Measurements from ENCODE around the gene PKN2. TPM values are rescaled to one million over a fixed set of nuclear protein-coding genes. Genes with fewer than 3 reads are reported as not detected.

Gene PKN2
- total RNA-seq, 2 experiments from 2014 or later: 16.4 to 24.9 TPM

DNA sequence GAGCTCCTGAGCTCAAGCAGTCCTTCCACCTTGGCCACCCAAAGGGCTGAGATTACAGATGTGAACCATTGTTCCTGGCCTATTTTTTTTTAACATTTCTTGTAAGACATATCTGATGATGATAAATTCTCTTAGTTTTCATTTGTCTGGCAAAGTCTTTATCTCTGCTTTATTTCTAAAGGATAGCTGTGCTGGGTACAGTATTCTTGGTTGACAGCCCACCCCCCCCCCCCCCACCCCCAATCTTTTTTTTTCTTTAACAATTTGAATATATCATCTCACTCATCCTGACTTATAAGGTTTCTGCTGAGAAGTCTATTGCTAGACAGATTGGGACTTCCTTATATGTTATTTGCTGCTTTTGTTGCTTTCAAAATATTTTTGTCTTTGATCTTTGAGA lies 51.3 kb downstream of the PKN2 start:
- DNase-seq: no peak
- ChIA-PET CTCF (interaction anchor here (0.7 to 1.5 kb wide), 10 partner anchors 20 to 525 kb away, joined by 3 to 15 read pairs (median 3); partner anchors contain the start of gene PKN2), POLR2A (no interaction called here)
- no peak for ATAC-seq
- Mint-ChIP-seq H3K27ac (no peak overlapping the region), H3K4me3 (no peak overlapping the region), H3K9me3 (ENCODE audit: low read depth) (peaks cover 18% of the 10 kb centered on the region), H3K4me1 (peaks cover 20% of the 10 kb centered on the region), H3K27me3 (no peaks in the 10 kb centered on the region), H3K36me3 (ENCODE audit: low read depth) (peaks cover 29% of the 10 kb centered on the region)
- intact Hi-C loops (cut with DNase I, micrococcal nuclease): loop anchor here in 1 of 2 experiments (5.0 kb wide), 1 partner anchor 142 kb away; no protein-coding TSS in a partner anchor

GRCh38 chr1:88735909-88736308 lies 51.8 kb downstream of the PKN2 start:
- peaks cover 19% of the 10 kb centered on the region for H3K4me1 Mint-ChIP-seq
- POLR2A ChIA-PET: no interaction called here

DNA sequence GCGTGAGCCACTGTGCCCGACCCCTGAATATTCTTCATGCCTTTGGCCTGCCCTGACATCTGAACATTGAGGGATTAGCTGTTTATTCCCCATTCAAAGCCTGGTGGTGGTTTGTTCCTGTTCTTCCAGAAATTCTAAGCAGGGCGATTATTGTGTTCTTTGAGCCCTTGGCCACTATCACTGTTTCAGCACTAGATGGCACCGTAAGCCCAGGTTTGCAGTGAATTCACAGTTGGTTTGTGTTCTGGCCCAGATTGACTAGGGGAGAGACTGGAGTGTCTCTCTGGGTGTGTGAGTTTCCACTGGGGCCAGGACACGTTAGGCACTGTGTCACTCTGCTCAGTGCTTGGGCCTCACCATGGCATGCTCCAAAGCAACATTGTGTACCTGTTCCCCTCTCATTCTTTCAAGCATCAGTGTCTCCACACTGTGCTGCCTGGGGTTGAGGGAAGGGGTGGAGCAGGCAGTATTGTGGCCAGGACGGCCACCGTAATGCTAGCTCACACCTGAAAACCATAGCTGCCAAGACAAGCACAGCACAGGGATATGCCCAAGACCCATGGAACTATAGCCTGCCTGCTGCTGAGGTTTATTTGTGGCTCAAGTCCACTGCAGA lies 52.7 kb downstream of the PKN2 start:
- DNase-seq (peak; percentile 56), ATAC-seq (peak; percentile 73)
- ChIA-PET CTCF (interaction anchor here (0.9 to 1.5 kb wide), 6 partner anchors 17 to 144 kb away, joined by 3 to 15 read pairs (median 4); partner anchors contain the start of gene PKN2), POLR2A (no interaction called here)
- intact Hi-C loops (cut with DNase I, micrococcal nuclease): loop anchor here (2.0 to 5.0 kb wide), 2 partner anchors 140 to 141 kb away; no protein-coding TSS in a partner anchor
- no peak overlapping the region for H3K4me3 Mint-ChIP-seq
- H3K9me3 Mint-ChIP-seq (ENCODE audit: low read depth): peaks cover 18% of the 10 kb centered on the region
- H3K4me1 Mint-ChIP-seq: peaks cover 12% of the 10 kb centered on the region
- H3K27me3 Mint-ChIP-seq: no peaks in the 10 kb centered on the region
- no peak overlapping the region for H3K27ac Mint-ChIP-seq
- H3K36me3 Mint-ChIP-seq (ENCODE audit: low read depth): peaks cover 29% of the 10 kb centered on the region

More at GRCh38 chr1:88735909-88736308, 51.8 kb downstream of the PKN2 start:
- Mint-ChIP-seq H3K4me3 (no peak overlapping the region), H3K27ac (no peak overlapping the region), H3K9me3 (ENCODE audit: low read depth) (peaks cover 18% of the 10 kb centered on the region), H3K36me3 (ENCODE audit: low read depth) (peaks cover 29% of the 10 kb centered on the region), H3K27me3 (no peaks in the 10 kb centered on the region)
- CTCF ChIA-PET: interaction anchor here (0.6 to 1.5 kb wide), 13 partner anchors 9 to 525 kb away, joined by 3 to 15 read pairs (median 3); partner anchors contain the start of gene PKN2
- intact Hi-C loops (cut with DNase I, micrococcal nuclease): loop anchor here (2.0 to 5.0 kb wide), 2 partner anchors 141 kb away; no protein-coding TSS in a partner anchor
- ATAC-seq (no peak), DNase-seq (no peak)

GRCh38 chr1:88737338-88737927 lies 53.4 kb downstream of the PKN2 start:
- peaks cover 10% of the 10 kb centered on the region for H3K4me1 Mint-ChIP-seq
- ATAC-seq: no peak

DNA sequence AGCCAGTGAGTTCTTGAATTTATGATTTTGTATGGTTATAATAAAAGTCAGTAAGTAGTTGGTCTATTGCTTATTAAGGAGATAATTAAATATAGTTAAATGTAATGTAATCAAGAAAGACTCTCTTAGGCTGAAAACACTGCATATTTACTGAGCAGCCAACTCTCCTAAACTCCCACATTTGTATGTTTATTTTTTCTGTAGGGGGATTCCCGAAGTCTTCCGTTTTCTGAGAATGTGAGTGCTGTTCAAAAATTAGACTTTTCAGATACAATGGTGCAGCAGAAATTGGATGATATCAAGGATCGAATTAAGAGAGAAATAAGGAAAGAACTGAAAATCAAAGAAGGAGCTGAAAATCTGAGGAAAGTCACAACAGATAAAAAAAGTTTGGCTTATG lies 56.7 kb downstream of the PKN2 start:
- ATAC-seq (no peak), DNase-seq (no peak)
- ChIA-PET POLR2A (no interaction called here), CTCF (no interaction called here)
- Mint-ChIP-seq H3K36me3 (ENCODE audit: low read depth) (peaks cover 28% of the 10 kb centered on the region), H3K4me3 (no peak overlapping the region), H3K4me1 (peaks cover 17% of the 10 kb centered on the region), H3K27me3 (no peaks in the 10 kb centered on the region), H3K9me3 (ENCODE audit: low read depth) (peaks cover 4% of the 10 kb centered on the region), H3K27ac (no peak overlapping the region)
- intact Hi-C loops (cut with DNase I, micrococcal nuclease): no loop called here

More at GRCh38 chr1:88737338-88737927, 53.4 kb downstream of the PKN2 start:
- POLR2A ChIA-PET: no interaction called here
- Mint-ChIP-seq H3K36me3 (ENCODE audit: low read depth) (peaks cover 29% of the 10 kb centered on the region), H3K9me3 (ENCODE audit: low read depth) (peaks cover 18% of the 10 kb centered on the region), H3K4me3 (no peak overlapping the region), H3K27ac (no peak overlapping the region), H3K27me3 (no peaks in the 10 kb centered on the region)
- CTCF ChIA-PET: no interaction called here
- DNase-seq: no peak
- intact Hi-C loops (cut with DNase I, micrococcal nuclease): loop anchor here (2.0 to 5.0 kb wide), 2 partner anchors 139 to 140 kb away; no protein-coding TSS in a partner anchor

DNA sequence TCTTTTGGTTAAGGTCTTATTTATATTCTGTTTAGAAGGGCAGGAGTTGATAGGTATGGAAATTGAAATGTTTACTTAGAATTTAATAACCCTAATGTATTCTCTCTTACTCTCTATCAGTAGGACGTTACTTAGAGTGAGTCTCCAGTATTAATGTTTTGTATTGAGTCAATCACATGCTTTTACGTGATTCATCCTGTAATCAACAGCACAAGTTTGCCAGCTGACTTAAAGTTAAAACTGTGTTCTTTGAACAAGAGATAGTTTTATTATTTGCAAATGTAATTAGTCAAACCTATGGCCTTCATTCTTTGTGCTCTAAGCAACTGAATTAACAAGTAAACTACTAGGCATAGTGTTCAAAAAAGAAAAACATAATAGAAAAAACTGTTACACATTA lies 57.3 kb downstream of the PKN2 start:
- ChIA-PET POLR2A (no interaction called here), CTCF (no interaction called here)
- Mint-ChIP-seq H3K4me1 (peaks cover 17% of the 10 kb centered on the region), H3K27me3 (no peaks in the 10 kb centered on the region), H3K9me3 (ENCODE audit: low read depth) (no peaks in the 10 kb centered on the region), H3K4me3 (no peak overlapping the region), H3K27ac (no peak overlapping the region), H3K36me3 (ENCODE audit: low read depth) (peaks cover 26% of the 10 kb centered on the region)
- intact Hi-C loops (cut with DNase I, micrococcal nuclease): no loop called here
- no peak for DNase-seq
- ATAC-seq: no peak

GRCh38 chr1:88742531-88742930 lies 58.5 kb downstream of the PKN2 start:
- POLR2A ChIA-PET: no interaction called here
- no peak for ATAC-seq
- intact Hi-C loops (cut with DNase I, micrococcal nuclease): no loop called here
- peaks cover 13% of the 10 kb centered on the region for H3K4me1 Mint-ChIP-seq
- CTCF ChIA-PET: interaction anchor here (1.1 kb wide), 1 partner anchor 59 kb away, joined by 4 read pairs; no protein-coding TSS in a partner anchor
- H3K9me3 Mint-ChIP-seq (ENCODE audit: low read depth): no peaks in the 10 kb centered on the region
- peaks cover 28% of the 10 kb centered on the region for H3K36me3 Mint-ChIP-seq (ENCODE audit: low read depth)
- H3K27ac Mint-ChIP-seq: no peak overlapping the region
- H3K4me3 Mint-ChIP-seq: no peak overlapping the region
- H3K27me3 Mint-ChIP-seq: no peaks in the 10 kb centered on the region
- no peak for DNase-seq

DNA sequence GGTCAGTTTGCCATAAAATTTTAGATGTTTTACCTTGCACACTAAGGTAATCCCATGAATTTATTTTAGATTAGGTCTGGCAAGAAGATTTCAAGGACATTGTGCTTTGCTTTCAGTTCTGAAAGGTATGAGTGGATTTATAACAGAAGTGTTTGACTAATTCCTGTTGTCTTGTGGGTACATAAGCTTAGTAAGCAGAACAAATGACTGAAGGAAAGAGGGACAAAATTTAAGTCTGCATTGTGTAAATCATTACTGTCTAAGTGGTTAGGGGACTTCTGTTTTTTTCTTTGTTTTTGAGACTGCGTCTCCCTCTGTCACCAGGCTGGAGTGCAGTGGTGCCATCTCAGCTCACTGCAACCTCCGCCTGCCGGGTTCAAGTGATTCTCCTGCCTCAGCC lies 60.1 kb downstream of the PKN2 start:
- CTCF ChIA-PET: no interaction called here

DNA sequence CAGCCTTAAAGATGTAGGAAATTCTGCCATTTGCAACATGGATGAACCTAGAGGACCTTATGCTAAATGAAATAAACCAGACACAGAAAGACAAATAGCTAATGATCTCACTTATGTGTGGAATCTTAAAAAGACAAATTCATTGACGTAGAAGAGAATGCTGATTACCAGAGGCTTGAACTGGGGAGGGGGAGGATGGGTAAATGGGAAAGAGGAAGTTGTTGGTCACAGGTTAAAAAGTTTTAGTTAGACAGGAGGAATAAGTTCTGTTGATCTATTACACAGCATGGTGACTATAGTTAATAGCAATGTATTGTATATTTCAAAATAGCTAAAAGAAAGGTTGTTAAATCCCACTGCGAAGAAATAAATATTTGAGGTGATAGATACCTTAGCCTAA lies 62.8 kb downstream of the PKN2 start:
- H3K27ac Mint-ChIP-seq: no peak overlapping the region
- peaks cover 27% of the 10 kb centered on the region for H3K36me3 Mint-ChIP-seq (ENCODE audit: low read depth)
- intact Hi-C loops (cut with DNase I, micrococcal nuclease): no loop called here
- peaks cover 8% of the 10 kb centered on the region for H3K4me1 Mint-ChIP-seq
- ChIA-PET CTCF (no interaction called here), POLR2A (no interaction called here)
- no peak for ATAC-seq
- H3K27me3 Mint-ChIP-seq: no peaks in the 10 kb centered on the region
- H3K9me3 Mint-ChIP-seq (ENCODE audit: low read depth): no peaks in the 10 kb centered on the region
- no peak overlapping the region for H3K4me3 Mint-ChIP-seq
- no peak for DNase-seq

More for the DNA sequence above, 60.1 kb downstream of the PKN2 start:
- H3K36me3 Mint-ChIP-seq (ENCODE audit: low read depth): peaks cover 26% of the 10 kb centered on the region
- H3K4me3 Mint-ChIP-seq: no peak overlapping the region
- intact Hi-C loops (cut with DNase I, micrococcal nuclease): no loop called here
- H3K27ac Mint-ChIP-seq: no peak overlapping the region
- peak; percentile 78 for ATAC-seq
- peaks cover 7% of the 10 kb centered on the region for H3K4me1 Mint-ChIP-seq
- H3K9me3 Mint-ChIP-seq (ENCODE audit: low read depth): no peaks in the 10 kb centered on the region
- no peaks in the 10 kb centered on the region for H3K27me3 Mint-ChIP-seq
- POLR2A ChIA-PET: no interaction called here
- no peak for DNase-seq

DNA sequence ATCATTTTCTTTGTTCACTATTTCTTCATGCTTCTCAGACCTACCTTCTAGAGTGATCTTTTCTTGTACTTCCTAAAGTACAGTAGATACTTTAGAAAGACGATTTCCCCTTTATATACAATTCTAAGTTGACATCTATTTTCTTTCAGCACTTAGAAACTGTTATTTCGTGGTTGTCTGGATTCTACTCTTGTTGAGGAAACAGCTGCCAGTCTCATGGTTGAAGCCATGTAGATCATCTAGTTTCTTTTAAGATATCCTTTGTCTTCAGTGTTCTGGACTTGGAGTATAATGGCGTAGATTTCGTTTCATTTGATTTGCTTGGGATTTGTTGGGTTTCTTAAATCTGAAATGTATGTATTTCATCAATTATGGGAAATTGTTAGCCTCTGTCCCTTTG lies 67.6 kb downstream of the PKN2 start:
- H3K9me3 Mint-ChIP-seq (ENCODE audit: low read depth): no peaks in the 10 kb centered on the region
- ChIA-PET POLR2A (no interaction called here), CTCF (no interaction called here)
- H3K36me3 Mint-ChIP-seq (ENCODE audit: low read depth): peaks cover 16% of the 10 kb centered on the region
- H3K4me3 Mint-ChIP-seq: no peak overlapping the region
- intact Hi-C loops (cut with DNase I, micrococcal nuclease): no loop called here
- DNase-seq (no peak), ATAC-seq (no peak)
- H3K4me1 Mint-ChIP-seq: peaks cover 2% of the 10 kb centered on the region
- no peak overlapping the region for H3K27ac Mint-ChIP-seq
- H3K27me3 Mint-ChIP-seq: no peaks in the 10 kb centered on the region

DNA sequence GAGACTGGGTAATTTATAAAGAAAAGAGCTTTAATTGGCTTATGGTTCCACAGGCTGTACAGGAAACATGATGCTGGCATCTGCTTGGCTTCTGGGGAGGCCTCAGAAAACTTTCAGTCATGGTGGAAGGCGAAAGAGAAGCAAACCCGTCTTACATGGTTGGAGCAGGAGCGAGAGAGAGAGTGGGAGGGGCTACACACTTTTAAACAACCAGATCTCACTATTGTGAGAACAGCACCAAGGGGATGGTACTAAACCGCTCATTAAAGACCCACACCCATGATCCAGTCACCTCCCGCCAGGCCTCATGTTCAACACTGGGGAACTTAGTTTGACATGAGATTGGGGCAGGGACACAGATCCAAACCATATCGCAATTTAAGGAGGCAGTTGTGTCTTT lies 69.4 kb downstream of the PKN2 start:
- Mint-ChIP-seq H3K36me3 (ENCODE audit: low read depth) (peaks cover 15% of the 10 kb centered on the region), H3K4me3 (no peak overlapping the region), H3K27me3 (no peaks in the 10 kb centered on the region), H3K4me1 (peaks cover 2% of the 10 kb centered on the region), H3K9me3 (ENCODE audit: low read depth) (no peaks in the 10 kb centered on the region), H3K27ac (no peak overlapping the region)
- CTCF ChIA-PET: interaction anchor here (0.6 to 1.3 kb wide), 2 partner anchors 17 to 123 kb away, joined by 3 read pairs; no protein-coding TSS in a partner anchor
- DNase-seq (no peak), ATAC-seq (no peak)
- POLR2A ChIA-PET: no interaction called here
- intact Hi-C loops (cut with DNase I, micrococcal nuclease): no loop called here

All from activated CD4-positive, alpha-beta T cell treated with anti-CD3 and anti-CD28 coated beads for 36 hours (primary cell).